ENCODE measurements around the gene PLCXD3.

Gene PLCXD3

DNA sequence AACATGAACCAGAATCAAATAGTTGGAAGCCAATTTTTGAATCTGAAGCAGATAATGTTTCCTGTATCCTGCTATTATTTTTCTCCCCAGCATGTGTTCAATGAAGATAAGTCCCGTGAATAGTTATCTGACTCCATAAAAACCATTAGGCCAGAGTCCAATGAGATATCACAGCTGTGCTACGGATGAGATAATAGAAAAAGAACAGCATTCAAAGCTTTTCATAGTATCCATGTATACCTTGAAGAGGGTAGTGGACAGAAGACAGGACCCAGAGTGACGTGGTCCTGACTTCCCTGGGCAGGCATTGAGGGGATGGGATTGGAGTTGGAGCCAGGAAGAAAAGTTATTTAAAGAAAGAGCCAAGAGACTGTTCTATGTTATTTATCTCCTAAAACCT, 246.4 kb downstream of the PLCXD3 start:
- in situ Hi-C loops (cut with HindIII; ENCODE audit: low pct_ligation_motif_present, low sequenced_read_pairs) = no loop called here
- H3K4me3 ChIP-seq (ENCODE audit: low read depth, low read length) = no peak overlapping the region
- DNase-seq = no peak
- no peak overlapping the region for H3K27ac ChIP-seq
- TF ChIP-seq, protein P1, sequence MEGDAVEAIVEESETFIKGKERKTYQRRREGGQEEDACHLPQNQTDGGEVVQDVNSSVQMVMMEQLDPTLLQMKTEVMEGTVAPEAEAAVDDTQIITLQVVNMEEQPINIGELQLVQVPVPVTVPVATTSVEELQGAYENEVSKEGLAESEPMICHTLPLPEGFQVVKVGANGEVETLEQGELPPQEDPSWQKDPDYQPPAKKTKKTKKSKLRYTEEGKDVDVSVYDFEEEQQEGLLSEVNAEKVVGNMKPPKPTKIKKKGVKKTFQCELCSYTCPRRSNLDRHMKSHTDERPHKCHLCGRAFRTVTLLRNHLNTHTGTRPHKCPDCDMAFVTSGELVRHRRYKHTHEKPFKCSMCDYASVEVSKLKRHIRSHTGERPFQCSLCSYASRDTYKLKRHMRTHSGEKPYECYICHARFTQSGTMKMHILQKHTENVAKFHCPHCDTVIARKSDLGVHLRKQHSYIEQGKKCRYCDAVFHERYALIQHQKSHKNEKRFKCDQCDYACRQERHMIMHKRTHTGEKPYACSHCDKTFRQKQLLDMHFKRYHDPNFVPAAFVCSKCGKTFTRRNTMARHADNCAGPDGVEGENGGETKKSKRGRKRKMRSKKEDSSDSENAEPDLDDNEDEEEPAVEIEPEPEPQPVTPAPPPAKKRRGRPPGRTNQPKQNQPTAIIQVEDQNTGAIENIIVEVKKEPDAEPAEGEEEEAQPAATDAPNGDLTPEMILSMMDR (IDR thresholded peaks at IDR 0.05; ENCODE audit: low read depth, low read length, missing control alignments) = no peak
- no peaks in the 10 kb centered on the region for H3K36me3 ChIP-seq (replicated peaks)
- H3K27me3 ChIP-seq (replicated peaks) = no peaks in the 10 kb centered on the region

DNA sequence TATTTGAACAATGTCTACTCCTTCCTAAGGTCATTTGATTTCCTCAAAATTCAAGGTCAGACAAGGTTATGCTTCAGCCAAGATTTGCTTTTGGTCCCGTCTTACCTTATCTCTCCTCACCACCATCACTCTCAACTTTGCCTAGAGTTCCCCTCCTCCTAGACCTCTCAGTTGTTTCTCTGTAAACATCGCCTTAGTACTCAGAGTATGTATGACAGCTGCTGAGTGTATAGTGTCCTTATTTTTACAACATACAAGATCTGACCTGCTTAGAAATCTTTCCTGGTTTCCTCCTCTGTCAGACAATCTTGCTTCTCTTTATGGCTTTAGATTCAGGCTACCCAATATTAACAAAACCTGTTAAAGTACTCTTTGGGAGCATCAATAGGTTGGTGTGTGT, 247.1 kb downstream of the PLCXD3 start:
- TF ChIP-seq, protein P1 (IDR thresholded peaks at IDR 0.05; ENCODE audit: low read depth, low read length, missing control alignments) = no peak
- in situ Hi-C loops (cut with HindIII; ENCODE audit: low pct_ligation_motif_present, low sequenced_read_pairs) = no loop called here
- Histone ChIP-seq H3K4me3 (ENCODE audit: low read depth, low read length) (no peak overlapping the region), H3K36me3 (replicated peaks) (no peaks in the 10 kb centered on the region), H3K27ac (no peak overlapping the region), H3K27me3 (replicated peaks) (no peaks in the 10 kb centered on the region)
- no peak for DNase-seq
